ENCODE data around the gene GARRE1.
"Not testable (repeated sequence)": the region's sequence is repeated elsewhere in the genome, so short reads cannot be mapped to it uniquely, and the experiment has no call there.

GARRE1 gene

DNA sequence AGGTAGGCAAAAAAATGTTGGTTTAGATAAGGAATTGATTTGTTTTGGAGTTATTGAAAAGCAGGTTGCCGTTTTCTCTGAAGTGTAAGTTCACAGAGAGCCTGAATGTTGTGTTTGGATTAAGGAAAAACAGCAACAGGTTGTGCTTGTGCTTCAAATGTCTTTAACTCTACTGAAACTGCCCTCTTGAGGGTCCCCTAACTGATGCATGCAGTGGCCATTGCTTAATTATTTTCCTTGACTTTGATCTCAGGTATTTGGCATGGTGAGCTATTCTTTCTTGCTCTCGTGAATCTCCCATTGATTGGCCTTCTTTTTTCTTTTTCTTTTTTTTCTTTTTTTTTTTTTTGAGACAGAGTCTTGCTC, 3.2 kb downstream of the GARRE1 start:
- no peak for DNase-seq (ENCODE audit: low read depth, low spot score)

DNA sequence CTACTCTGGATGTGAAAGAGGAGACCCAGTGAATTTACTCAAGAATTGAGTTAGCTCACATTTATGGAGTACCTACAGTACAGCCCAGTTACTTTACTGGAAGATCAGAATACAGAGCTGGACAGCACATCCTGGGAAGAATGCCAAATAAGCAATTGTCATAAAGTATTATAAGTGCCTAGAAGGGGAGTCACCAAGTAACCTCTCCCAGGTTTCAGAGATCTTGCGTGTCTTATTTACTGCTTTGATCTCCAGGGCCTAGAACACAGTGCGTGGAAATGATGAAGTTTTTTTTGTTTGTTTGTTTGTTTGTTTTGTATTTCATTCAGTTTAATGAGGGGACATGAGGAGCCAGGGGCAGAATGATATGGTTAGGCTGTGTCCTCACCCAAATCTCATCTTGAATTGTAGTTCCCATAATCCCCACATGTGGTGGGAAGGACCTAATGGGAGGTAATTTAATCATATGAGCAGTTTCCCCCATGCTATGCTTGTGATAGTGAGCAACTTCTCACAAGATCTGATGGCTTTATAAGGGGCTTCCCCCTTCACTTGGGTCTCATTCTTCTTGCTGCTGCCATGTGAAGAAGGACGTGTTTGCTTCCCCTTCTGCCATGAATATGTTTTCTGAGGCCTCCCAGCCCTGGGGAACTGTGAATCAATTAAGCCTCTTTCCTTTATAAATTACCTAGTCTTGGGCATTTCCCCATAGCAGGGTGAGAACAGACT, 5.2 kb downstream of the GARRE1 start:
- no peak for DNase-seq (ENCODE audit: low read depth, low spot score)

DNA sequence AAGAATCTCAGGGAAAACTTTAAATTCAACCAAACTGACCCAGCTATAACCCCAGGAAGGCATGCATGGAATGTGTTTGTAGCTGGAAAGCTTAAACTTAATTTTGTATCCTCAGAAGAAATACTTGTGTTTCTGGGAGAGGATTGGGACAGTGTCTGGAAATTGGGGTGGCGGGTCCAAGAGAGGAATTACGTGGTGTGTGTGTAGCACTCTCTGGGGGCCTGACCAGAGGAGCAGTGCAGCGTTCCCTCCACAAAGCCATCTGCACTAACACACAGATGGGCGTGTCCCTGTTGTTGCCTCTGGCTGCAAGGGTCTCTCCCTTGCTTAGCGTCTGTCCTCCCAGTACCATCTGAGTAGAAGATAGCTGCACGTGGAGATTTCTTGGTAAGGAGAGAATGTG, 6.4 kb downstream of the GARRE1 start:
- DNase-seq (ENCODE audit: low read depth, low spot score) = peak; percentile 71

DNA sequence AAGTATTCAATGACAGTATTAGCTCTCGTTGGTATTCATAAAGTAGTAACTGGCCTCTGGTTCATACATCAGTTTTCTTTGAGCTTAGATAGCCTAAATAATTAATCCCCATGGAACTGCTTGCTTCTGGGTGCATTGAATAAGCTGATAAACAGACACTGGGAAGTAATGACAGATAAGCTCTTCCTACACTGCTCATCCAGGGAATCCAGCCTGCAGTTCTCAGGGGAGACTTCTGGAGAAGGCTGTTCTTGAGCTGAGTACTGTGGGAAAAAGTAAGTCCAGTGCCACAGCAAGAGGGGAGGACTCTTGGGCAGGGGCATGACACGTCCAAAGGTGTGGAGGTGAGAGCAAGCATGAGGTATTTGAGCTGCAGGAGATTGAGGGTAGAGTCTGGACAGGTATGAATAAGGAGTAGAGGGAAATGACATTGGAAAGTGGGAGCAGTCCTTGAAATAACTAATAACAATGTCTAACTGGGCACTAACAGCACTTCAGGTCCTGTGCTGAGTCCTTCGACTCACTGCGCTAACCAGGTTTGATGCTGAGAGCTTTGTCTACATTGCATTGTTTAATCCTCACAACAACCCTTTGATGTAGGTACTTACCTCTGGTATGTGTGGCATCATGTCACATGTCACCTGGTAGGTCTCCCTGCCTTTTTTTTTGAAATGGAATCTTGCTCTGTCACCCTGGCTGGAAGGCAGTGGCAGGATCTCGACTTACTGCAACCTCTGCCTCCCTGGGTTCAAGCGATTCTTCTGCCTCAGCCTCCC, 7.2 kb downstream of the GARRE1 start:
- DNase-seq (ENCODE audit: low read depth, low spot score) = no peak

DNA sequence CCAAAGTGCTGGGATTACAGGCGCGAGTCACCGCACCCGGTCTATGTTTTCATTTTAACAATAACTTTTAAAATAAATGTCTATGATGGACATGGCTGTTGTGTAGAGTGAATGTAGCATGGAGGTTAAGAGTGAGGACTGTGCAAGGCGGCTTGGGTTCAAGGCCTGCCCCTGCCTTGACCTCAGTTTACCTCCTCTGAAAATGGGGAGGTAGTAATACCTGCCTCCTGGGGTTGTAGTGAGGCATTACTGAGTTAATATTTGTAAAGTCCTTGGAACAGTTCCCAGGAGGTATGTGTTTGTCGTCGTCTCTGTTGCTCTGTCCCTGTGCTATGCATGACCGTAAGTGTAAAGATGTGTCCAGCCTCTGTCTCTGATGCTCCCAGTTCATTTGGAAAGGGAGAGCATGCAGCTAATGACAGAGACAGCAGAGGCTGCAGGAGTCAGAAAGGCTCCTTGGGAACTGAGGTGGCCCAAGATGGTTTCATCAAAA, 9.4 kb downstream of the GARRE1 start:
- no peak for DNase-seq (ENCODE audit: low read depth, low spot score)

DNA sequence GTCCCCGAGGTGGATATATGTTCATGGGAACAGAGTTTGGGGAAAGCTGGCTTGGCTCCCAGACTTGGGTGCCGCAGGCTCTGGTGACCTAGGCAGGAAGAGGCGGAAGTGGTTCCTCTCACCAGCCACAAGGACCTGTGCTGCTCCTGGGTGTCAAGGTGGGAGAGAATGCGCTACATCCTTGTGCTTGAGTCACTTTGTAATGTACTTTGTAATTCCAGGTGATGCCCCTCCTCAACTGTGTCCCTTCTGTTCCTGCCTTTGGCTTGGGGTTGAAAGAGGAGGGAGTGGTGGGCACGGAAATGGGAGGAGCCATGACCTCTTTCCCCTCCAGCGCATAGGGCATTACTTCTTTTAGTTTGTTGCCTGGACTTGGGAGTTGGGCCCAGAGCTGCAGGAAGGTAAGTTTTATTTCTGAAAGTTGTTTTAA, 10.9 kb downstream of the GARRE1 start:
- DNase-seq (ENCODE audit: low read depth, low spot score) = no peak

DNA sequence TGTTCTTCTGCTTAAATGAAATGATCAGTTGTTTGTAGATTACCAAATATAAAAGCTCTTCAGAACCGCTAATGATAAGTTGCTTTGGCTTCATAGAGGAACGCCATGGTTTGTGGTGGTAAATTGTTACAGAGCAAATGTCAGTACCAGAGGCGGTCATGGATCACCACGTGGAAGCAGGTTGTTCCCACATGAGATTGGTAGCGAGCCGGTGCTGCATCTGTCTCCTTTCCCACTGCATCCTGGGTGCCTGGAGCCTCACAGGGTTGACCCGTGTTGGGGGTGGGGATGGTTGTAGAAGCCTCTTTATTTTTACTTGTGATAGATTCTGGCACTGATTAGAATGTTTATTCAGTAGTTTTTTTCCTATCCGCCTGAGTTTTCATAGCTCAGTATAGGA, 14.7 kb downstream of the GARRE1 start:
- DNase-seq (ENCODE audit: low read depth, low spot score) = no peak

DNA sequence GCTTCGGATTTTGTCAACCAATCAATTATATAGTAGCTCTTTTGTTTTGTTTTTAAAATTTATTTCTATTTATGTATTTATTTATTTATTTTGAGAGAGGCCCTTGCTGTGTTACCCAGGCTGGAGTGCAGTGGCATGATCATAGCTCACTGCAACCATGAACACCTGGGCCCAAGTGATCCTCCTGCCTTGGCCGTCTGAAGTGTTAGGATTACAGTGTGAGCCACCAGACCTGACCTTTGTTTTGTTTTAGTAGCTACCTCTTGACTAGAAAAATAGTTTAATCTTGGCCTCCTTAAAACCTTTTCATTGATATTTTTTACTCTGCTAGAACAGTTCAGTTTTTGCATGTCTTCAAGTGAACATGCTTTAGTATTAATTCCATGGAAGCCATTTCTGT, 15.1 kb downstream of the GARRE1 start:
- no peak for DNase-seq (ENCODE audit: low read depth, low spot score)

DNA sequence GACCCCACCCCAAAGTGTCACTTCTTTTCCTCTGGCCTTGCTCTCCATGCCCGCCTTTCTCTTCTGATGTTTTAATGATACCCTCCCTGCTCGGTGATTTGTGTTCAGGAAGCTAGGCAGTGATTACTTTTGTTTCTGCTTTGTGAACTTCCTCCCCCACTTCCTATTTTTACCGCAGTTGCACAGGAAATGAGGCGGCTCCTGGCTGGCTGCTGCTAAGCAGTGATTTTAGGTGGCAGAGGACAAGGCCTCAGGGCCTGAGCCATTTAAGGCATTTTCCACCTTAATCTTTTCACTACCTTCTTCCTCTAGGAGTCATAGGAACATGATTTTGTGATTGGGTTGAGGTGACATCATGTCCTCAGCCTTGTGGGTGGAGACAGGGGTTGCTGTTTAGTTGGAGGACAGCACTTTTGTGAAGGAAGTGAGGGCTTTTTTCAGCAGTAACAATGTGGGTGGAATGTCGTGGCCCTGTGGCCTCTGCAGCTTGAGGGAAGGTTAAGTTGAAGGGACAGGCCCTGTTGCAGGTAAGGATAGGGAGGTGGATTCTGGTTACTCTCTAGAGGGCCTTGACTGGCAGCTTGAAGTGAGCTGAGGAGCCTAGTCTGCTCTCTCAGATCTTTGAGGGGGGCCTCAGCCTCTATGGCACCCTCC, 15.7 kb downstream of the GARRE1 start:
- DNase-seq (ENCODE audit: low read depth, low spot score) = peak; percentile 72

DNA sequence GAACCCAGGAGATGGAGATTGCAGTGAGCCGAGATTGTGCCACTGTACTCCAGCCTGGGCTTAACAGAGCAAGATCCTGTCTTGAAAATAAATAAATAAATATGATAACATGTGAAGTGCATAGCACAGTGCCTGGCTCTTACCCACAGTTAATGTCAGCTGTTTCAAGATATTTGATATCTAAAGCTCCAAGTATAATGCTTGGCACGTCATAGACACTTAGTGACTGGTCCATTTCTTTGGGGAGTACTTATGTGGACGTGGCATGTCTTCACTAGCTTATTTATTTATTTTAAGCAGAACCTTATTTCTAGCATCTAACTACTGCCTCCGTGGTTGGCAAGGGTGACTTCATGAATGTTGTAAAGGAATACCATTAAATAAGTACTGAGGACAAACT, 18.8 kb downstream of the GARRE1 start:
- no peak for DNase-seq (ENCODE audit: low read depth, low spot score)

DNA sequence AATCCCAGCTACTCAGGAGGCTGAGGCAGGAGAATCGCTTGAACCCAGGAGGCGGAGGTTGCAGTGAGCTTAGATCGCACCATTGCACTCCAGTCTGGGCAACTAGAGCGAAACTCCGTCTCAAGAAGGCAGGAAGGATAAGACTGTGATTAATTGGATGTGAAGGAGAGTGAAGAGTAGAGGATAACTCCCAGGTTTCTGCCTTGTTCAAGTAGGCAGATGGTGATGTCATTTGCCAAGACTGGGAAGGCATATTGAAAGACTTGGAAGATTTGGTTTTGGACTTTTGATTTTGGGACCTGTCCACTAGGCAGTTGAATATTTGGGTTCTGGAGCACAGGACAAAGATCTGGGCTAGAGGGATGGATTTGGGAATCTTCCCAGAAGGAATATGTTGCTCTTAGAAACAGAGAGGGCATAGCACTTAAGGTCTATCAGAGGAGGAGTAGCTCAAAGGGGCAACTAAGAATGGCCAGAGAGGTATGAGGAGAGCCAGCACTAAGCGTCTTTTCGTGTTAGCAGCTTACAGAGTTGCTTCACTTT, 20.0 kb downstream of the GARRE1 start:
- no peak for DNase-seq (ENCODE audit: low read depth, low spot score)

DNA sequence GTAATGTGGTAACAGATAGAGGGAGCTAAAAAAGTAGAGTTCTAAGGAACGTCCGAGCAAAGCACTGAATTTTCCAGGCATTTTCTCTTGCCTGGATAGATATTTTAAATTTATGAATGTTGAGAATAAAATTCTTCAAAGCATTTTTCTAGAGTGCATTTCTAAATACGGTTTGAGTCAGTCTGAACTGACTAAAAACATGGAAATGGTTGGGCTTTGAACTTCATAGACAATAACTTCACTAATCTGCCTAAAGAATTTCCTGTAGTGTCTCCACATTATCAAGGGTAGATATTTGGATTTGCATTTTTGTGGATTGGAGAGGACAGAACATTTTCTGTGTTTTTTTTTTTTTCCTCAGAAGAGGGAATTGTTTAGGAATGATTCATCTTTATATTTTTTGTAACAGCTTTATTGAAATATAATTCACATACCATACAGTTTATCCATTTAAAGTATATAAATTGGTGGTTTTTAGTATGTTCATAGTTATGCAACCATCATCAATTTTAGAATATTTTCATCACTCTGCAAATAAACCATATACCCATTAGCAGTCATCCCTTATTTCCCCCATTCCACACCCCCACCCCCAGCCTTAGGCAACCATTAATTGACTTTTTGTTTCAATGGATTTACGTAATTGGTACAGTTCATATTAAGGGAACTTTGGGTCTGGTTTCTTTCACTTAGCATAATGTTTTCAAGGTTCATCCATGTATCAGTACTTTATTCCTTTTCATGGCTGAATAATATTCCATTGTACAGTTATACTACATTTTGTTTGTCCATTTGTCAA, 20.7 kb downstream of the GARRE1 start:
- peak; percentile 84 for DNase-seq (ENCODE audit: low read depth, low spot score)

DNA sequence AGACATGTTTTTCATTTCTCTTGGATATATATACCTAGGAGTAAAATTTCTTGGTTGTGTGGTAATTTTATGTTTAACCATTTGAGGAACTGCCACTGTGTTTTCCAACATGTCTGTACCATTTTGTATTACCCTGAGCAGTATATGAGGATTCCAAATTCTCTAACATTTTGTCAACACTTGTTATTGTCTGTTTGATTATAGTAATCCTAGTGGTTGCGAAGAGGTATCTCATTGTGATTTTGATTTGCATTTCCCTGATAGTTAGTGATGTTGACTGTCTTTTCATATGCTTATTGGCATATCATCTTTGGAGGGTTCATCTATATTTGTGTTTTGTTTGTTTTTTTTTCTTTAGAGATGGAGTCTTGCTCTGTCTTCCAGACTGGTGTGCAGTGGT, 21.4 kb downstream of the GARRE1 start:
- DNase-seq (ENCODE audit: low read depth, low spot score) = no peak

DNA sequence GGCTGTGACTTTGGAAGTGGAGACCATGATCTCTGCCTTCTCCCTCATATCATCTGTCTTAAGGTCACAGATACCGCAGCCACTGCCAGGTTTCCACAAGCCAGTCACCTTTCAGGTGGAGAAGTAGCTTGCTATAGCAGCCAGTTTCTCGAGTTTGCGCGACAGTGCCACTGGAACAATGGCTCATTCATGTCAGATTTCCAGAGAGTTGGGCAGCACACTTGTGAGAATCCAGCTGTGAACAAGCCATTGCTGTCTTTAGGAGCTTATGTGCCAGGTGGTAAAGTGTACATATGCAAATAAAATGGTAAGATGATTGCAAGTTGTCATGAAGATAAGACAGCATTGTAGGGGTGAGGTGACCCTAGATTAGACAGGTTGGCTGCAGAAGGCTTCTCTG, 22.3 kb downstream of the GARRE1 start:
- DNase-seq (ENCODE audit: low read depth, low spot score) = no peak

DNA sequence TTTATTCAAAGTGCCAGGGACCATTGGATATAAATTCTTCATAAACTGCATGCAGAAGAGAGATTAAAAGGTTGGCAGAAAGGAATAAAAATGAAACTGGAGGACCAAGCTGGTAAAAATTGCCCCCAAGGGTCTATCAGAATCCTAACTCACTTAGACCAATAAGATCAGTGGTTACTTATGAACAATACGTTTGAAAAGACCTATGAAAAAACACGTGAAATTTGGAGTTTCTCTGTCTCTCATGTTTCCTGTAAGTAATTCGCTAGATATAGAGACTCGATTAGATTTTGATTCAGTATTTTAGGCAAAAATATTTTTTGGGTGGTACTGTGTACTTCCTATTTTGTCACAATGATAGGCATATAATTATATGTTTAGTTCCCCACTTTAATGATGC, 22.9 kb downstream of the GARRE1 start:
- DNase-seq (ENCODE audit: low read depth, low spot score) = no peak

DNA sequence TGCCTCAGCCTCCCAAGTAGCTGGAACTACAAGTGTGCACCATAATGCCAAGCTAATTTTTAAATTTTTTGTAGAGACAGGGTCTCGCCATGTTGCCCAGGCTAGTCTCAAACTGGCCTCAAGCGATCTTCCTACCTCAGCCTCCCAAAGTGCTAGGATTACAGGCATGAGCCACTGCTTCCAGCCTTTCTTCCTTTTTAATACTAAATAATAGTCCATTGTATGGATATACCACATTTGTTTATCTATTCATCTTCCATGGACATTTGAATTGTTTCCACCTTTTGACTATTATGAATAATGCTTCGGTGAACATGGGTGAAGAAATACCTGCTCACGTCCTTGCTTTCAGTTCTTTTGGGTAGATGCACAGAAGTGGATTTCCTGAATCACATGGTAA, 24.4 kb downstream of the GARRE1 start:
- no peak for DNase-seq (ENCODE audit: low read depth, low spot score)

DNA sequence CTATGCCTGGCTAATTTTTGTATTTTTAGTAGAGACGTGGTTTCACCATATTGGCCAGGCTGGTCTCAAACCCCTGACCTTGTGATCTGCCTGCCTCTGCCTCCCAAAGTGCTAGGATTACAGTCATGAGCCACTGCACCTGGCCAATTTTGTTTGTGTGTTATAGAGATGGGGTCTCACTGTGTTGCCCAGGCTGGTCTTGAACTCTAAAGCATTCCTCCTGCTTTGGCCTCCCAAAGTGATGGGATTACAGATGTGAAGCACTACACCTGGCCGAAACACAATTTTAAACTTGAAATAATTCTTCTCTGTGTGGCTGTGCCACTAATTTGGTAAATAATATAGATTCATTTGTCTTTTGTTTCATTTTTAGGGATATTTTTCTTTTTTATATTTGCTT, 27.1 kb downstream of the GARRE1 start:
- DNase-seq (ENCODE audit: low read depth, low spot score) = not testable (repeated sequence)

DNA sequence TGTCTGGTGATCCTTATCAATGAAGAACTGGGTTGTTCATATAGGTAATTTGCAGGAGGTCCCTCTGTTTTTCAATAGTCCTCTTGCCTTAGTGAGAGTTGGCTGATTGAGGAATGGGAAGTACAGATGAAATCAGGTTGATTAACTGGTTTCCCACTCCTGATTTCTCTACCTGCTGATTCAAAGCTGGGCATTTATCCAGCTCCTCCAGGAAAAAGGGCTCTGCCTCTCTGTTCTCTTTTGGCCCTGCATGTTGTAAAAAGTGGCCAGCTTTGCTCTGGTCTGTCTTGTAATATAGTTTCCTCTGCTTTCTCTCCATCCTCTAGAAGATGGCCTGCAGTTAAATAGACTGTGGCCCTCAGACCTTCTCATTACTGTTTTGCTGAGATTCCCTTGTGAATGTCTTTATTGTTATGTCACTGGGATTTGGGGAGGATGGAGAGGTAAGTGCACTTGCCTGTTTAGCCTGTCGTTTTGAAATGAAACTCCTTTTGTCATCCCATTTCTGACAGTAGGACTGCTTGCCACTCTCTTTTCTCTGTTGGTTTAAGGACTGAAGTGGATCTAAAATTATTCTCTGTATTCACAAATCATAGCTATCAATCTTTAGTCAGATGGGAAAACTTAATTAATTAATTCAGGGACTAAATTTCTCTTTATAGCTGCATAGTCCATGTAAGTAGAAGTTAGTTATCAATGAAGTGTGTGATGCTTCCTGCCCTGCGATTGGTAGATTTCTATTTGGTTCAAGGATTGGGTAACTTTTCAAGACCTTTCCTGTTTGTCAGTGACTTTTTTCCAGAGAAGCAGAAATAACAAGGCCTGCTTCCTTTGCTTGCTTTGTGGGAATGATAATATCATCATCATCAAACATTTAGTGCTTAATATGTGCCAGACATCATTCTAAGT, 28.5 kb downstream of the GARRE1 start:
- DNase-seq (ENCODE audit: low read depth, low spot score) = peak; percentile 40

DNA sequence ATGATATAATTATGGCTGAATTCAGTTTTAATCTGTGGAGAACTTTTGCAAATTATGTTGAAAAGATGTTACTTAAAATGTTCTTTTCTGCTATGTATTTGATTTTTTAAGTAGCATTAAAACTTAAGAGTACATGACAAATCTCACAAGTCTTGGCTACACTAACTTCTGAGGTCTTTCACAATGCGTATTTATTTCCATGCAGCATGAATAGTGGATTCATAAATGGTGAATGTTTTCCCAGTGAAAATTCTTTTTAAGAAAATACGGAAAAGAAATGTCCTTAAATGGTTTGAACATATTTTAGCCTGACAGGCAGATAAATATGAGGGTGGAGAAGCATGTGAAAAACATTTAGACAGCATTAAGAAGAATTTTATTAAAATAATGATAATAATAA, 30.2 kb downstream of the GARRE1 start:
- no peak for DNase-seq (ENCODE audit: low read depth, low spot score)

DNA sequence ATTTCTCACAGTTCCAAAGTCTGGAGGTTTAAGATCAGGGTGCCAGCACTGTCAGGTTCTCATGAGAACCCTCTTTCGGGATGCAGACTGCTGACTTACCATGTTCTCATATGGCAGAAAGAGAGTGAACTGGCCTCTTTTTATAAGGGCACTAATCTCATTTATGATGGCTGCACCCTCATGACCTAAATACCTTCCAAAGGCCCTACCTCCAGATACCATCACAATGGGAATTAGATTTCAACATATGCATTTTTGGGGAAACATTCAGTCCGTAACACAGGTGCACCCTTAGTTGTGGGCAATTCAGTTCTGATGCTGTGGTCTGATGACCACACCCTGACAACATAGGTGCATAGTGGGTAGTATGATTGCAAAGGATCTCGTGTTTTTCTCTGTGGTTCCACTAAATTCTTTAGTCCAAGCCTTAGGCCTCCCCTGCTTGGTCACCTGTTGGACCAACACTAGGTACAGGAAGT, 33.3 kb downstream of the GARRE1 start:
- no peak for DNase-seq (ENCODE audit: low read depth, low spot score)
